ENCODE measurements around the gene MEX3B. TPM values are rescaled to one million over a fixed set of nuclear protein-coding genes. Genes with fewer than 3 reads are reported as not detected.

The MEX3B gene
- 1 to 10 TPM; 1.5 to 2.8 (median 1.6) TPM for total RNA-seq
- total RNA-seq (2013), result 0.33 TPM
- total RNA-seq, result 0.85 to 9.9 (median 2.8) reads per million in 29 experiments

- no peaks in the 10 kb centered on the region for H3K9me3 ChIP-seq
- ATAC-seq (replicated peaks in 1 of 4) (peak; percentile 59 to 73 (median 68)), DNase-seq (peak; percentile 41 to 90 (median 75))
- Mint-ChIP-seq H3K4me1 (peaks cover 4 to 18% (median 17%) of the 10 kb centered on the region in 3 donors), H3K27me3 (peaks cover 0 to 20% of the 10 kb centered on the region in 2 donors), H3K36me3 (no peaks in the 10 kb centered on the region), H3K4me3 (peak within 1 kb of the TSS; percentile 86 to 91 (median 87)), H3K27ac (peak within 1 kb of the TSS; percentile 52 to 61), H3K9me3 (no peaks in the 10 kb centered on the region)
- peak within 1 kb of the TSS; percentile 49 for H3K27ac ChIP-seq (ENCODE audit: low read length)
- ChIA-PET CTCF (interaction anchor here in 1 of 2 donors (0.6 kb wide), 1 partner anchor 763 kb away, joined by 5 read pairs; no protein-coding TSS in a partner anchor), POLR2A (no interaction called here)
- peak within 1 kb of the TSS; percentile 77 to 97 for H3K4me3 ChIP-seq (ENCODE audit: control insufficient read depth in 1 of 2, extremely low read depth in 1 of 2, low read length in 1 of 2)
- H3K27me3 ChIP-seq (replicated peaks in 1 of 2; ENCODE audit: control insufficient read depth in 2 of 2, extremely low read depth in 1 of 2, insufficient read depth in 2 of 2, low read length in 1 of 2), result peaks cover 0 to 42% of the 10 kb centered on the region in 2 experiments
- peaks cover 3 to 28% of the 10 kb centered on the region in 2 experiments for H3K4me1 ChIP-seq (ENCODE audit: control insufficient read depth in 1 of 2, extremely low read depth in 1 of 2, insufficient read depth in 2 of 2, low read length in 2 of 2)
- no peaks in the 10 kb centered on the region for H3K36me3 ChIP-seq (ENCODE audit: control insufficient read depth in 2 of 2, extremely low read depth in 1 of 2, insufficient read depth in 1 of 2, low read length in 1 of 2)
- WGBS (ENCODE audit: insufficient coverage), result under 1% methylated on average over 28 of the region's 68 CpGs
These were observed at the start of gene MEX3B for GRCh38 chr15:82045892-82046665. MEX3B (minus strand) TSS chr15:82046018; CDS start chr15:82045705, 313 bp downstream.

GRCh38 chr15:82093774-82094211, 48.0 kb upstream of the MEX3B start:
- no peak overlapping the region for H3K4me3 Mint-ChIP-seq
- ChIA-PET POLR2A (no interaction called here), CTCF (no interaction called here)
- H3K36me3 Mint-ChIP-seq, result no peaks in the 10 kb centered on the region
- H3K4me1 ChIP-seq (ENCODE audit: control insufficient read depth in 1 of 2, extremely low read depth in 1 of 2, insufficient read depth in 2 of 2, low read length in 2 of 2), result no peaks in the 10 kb centered on the region
- H3K4me1 Mint-ChIP-seq, result no peaks in the 10 kb centered on the region
- H3K27me3 ChIP-seq (replicated peaks in 1 of 2; ENCODE audit: control insufficient read depth in 2 of 2, extremely low read depth in 1 of 2, insufficient read depth in 2 of 2, low read length in 1 of 2), result peaks cover 0 to 7% of the 10 kb centered on the region in 2 experiments
- no peaks in the 10 kb centered on the region for H3K9me3 ChIP-seq
- ATAC-seq (replicated peaks in 1 of 4) (no peak), DNase-seq (no peak)
- H3K27ac ChIP-seq (ENCODE audit: low read length), result no peak overlapping the region
- no peaks in the 10 kb centered on the region for H3K36me3 ChIP-seq (ENCODE audit: control insufficient read depth in 2 of 2, extremely low read depth in 1 of 2, insufficient read depth in 1 of 2, low read length in 1 of 2)
- H3K27me3 Mint-ChIP-seq, result peaks cover 0 to 3% of the 10 kb centered on the region in 2 donors
- no peak overlapping the region for H3K27ac Mint-ChIP-seq
- peaks cover 0 to 10% (median 0%) of the 10 kb centered on the region in 3 donors for H3K9me3 Mint-ChIP-seq
- H3K4me3 ChIP-seq (ENCODE audit: control insufficient read depth in 1 of 2, extremely low read depth in 1 of 2, low read length in 1 of 2), result no peak overlapping the region
- WGBS (ENCODE audit: insufficient coverage), result 96% methylated on average over 9 of the region's 13 CpGs

DNA sequence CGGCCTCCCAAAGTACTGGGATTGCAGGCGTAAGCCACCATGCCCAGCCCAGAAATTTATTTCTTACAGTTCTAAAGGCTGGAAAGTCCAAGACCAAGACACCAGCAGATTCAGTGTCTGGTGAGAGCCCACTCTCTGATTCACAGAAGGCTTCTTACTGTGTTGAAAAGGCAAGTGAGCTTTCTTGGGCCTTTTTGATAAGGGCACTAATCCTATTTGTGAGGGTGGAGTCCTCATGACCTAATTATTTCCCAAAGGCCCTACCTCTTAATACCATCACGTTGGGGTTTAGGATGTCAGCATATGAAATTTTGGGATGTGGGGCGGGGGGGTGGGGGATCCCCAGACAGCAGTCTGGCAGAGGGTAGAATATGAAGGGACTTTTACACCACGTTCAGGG, 47.5 kb upstream of the MEX3B start:
- peaks cover 0 to 3% of the 10 kb centered on the region in 2 donors for H3K27me3 Mint-ChIP-seq
- H3K4me3 Mint-ChIP-seq, result no peak overlapping the region
- CTCF ChIA-PET, result no interaction called here
- WGBS (ENCODE audit: insufficient coverage), result no CpG with 5 or more reads among the region's 5 CpGs
- no peak for DNase-seq
- no peak overlapping the region for H3K4me3 ChIP-seq (ENCODE audit: control insufficient read depth in 1 of 2, extremely low read depth in 1 of 2, low read length in 1 of 2)
- no peaks in the 10 kb centered on the region for H3K4me1 Mint-ChIP-seq
- no peaks in the 10 kb centered on the region for H3K9me3 ChIP-seq
- no peaks in the 10 kb centered on the region for H3K36me3 ChIP-seq (ENCODE audit: control insufficient read depth in 2 of 2, extremely low read depth in 1 of 2, insufficient read depth in 1 of 2, low read length in 1 of 2)
- H3K4me1 ChIP-seq (ENCODE audit: control insufficient read depth in 1 of 2, extremely low read depth in 1 of 2, insufficient read depth in 2 of 2, low read length in 2 of 2), result no peaks in the 10 kb centered on the region
- no peak overlapping the region for H3K27ac Mint-ChIP-seq
- ATAC-seq (replicated peaks in 1 of 4), result no peak
- no peak overlapping the region for H3K27ac ChIP-seq (ENCODE audit: low read length)
- peaks cover 0 to 7% of the 10 kb centered on the region in 2 experiments for H3K27me3 ChIP-seq (replicated peaks in 1 of 2; ENCODE audit: control insufficient read depth in 2 of 2, extremely low read depth in 1 of 2, insufficient read depth in 2 of 2, low read length in 1 of 2)
- H3K36me3 Mint-ChIP-seq, result no peaks in the 10 kb centered on the region
- POLR2A ChIA-PET, result no interaction called here
- peaks cover 0 to 10% (median 0%) of the 10 kb centered on the region in 3 donors for H3K9me3 Mint-ChIP-seq

DNA sequence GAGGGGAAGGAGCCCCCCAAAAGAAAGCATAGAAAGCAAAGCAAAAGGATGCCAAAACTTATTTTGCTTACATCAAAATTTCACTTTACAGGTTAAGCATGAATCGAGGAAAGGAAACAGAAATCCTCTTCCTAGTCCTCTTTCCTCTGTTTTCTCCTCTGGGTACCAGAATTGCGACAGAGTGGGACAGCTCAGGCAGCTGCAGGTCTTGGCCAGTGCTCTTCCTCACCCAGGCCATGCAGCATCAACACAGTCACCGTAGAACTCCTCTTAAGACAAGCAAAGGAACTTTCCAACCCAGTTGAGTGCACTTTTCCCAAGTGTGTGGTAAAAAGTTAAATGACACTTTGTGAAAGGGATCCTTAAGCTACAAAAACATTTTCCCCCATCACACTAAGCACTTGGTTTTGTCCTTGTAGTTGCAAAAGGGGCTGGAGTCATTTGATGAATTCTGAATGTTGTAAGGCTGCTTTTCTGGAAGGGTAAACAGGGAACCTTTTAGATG, 45.9 kb upstream of the MEX3B start:
- DNase-seq (no peak), ATAC-seq (replicated peaks in 1 of 4) (no peak)
- 48% methylated on average over 2 of the region's 3 CpGs for WGBS (ENCODE audit: insufficient coverage)
- Histone ChIP-seq H3K27me3 (replicated peaks in 1 of 2; ENCODE audit: control insufficient read depth in 2 of 2, extremely low read depth in 1 of 2, insufficient read depth in 2 of 2, low read length in 1 of 2) (peaks cover 0 to 12% of the 10 kb centered on the region in 2 experiments), H3K9me3 (no peaks in the 10 kb centered on the region), H3K36me3 (ENCODE audit: control insufficient read depth in 2 of 2, extremely low read depth in 1 of 2, insufficient read depth in 1 of 2, low read length in 1 of 2) (no peaks in the 10 kb centered on the region), H3K4me1 (ENCODE audit: control insufficient read depth in 1 of 2, extremely low read depth in 1 of 2, insufficient read depth in 2 of 2, low read length in 2 of 2) (no peaks in the 10 kb centered on the region), H3K4me3 (ENCODE audit: control insufficient read depth in 1 of 2, extremely low read depth in 1 of 2, low read length in 1 of 2) (no peak overlapping the region), H3K27ac (ENCODE audit: low read length) (no peak overlapping the region)
- H3K36me3 Mint-ChIP-seq, result no peaks in the 10 kb centered on the region
- ChIA-PET CTCF (interaction anchor here (0.6 to 1.3 kb wide), 2 partner anchors 16 to 17 kb away, joined by 3 to 4 read pairs; no protein-coding TSS in a partner anchor), POLR2A (no interaction called here)
- H3K27ac Mint-ChIP-seq, result no peak overlapping the region
- no peak overlapping the region for H3K4me3 Mint-ChIP-seq
- H3K27me3 Mint-ChIP-seq, result peaks cover 3 to 5% of the 10 kb centered on the region in 2 donors
- H3K9me3 Mint-ChIP-seq, result peaks cover 0 to 10% (median 0%) of the 10 kb centered on the region in 3 donors
- H3K4me1 Mint-ChIP-seq, result no peaks in the 10 kb centered on the region

GRCh38 chr15:82086243-82086995, 40.6 kb upstream of the MEX3B start:
- WGBS (ENCODE audit: insufficient coverage), result 84% methylated on average over 7 of the region's 16 CpGs
- H3K27ac Mint-ChIP-seq, result no peak overlapping the region
- Histone ChIP-seq H3K9me3 (no peaks in the 10 kb centered on the region), H3K4me1 (ENCODE audit: control insufficient read depth in 1 of 2, extremely low read depth in 1 of 2, insufficient read depth in 2 of 2, low read length in 2 of 2) (no peaks in the 10 kb centered on the region), H3K27ac (ENCODE audit: low read length) (no peak overlapping the region), H3K27me3 (replicated peaks in 1 of 2; ENCODE audit: control insufficient read depth in 2 of 2, extremely low read depth in 1 of 2, insufficient read depth in 2 of 2, low read length in 1 of 2) (peaks cover 0 to 21% of the 10 kb centered on the region in 2 experiments), H3K4me3 (ENCODE audit: control insufficient read depth in 1 of 2, extremely low read depth in 1 of 2, low read length in 1 of 2) (no peak overlapping the region), H3K36me3 (ENCODE audit: control insufficient read depth in 2 of 2, extremely low read depth in 1 of 2, insufficient read depth in 1 of 2, low read length in 1 of 2) (no peaks in the 10 kb centered on the region)
- DNase-seq (no peak), ATAC-seq (replicated peaks in 1 of 4) (no peak)
- no peaks in the 10 kb centered on the region for H3K36me3 Mint-ChIP-seq
- no peaks in the 10 kb centered on the region for H3K4me1 Mint-ChIP-seq
- no peak overlapping the region for H3K4me3 Mint-ChIP-seq
- H3K27me3 Mint-ChIP-seq, result peaks cover 3 to 22% of the 10 kb centered on the region in 2 donors
- H3K9me3 Mint-ChIP-seq, result no peaks in the 10 kb centered on the region
- ChIA-PET CTCF (no interaction called here), POLR2A (no interaction called here)
